Fibroblast of gingiva (primary cell): Measurements from ENCODE around the gene CAPN2.
A peak's percentile ranks its signal among the peaks of the same experiment; 100 is the strongest.
"Not testable (repeated sequence)": the region's sequence is repeated elsewhere in the genome, so short reads cannot be mapped to it uniquely, and the experiment has no call there.

Experiments
- DNase-seq: peaks from one replicate; pipeline ENCODE4 v3.0.0-alpha.2; 2011; ENCODE audit warnings: low read depth

Gene CAPN2

GRCh38 chr1:223717123-223717522, 4.8 kb downstream of the CAPN2 start:
- DNase-seq = no peak

GRCh38 chr1:223717695-223718363, 5.5 kb downstream of the CAPN2 start:
- DNase-seq = no peak

DNA sequence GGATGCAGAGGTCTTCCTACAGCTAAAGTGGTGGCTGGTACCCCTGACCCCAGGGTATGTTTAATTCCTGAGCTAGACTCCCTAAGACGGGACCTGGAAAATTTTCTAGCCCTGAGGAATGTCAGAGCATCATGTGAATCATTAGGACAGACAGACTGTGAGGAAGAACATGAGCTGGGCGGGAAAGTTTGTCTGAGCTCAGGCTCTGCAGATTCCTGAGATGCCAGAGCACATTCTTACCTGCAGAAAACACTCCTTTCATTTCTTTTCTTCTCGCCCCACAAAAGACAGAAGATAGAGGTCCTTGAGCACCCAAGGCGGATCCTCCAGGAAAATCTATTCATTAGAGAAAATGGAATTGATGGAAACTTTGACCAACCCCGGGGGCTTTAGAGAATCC, 6.5 kb downstream of the CAPN2 start:
- DNase-seq = no peak

DNA sequence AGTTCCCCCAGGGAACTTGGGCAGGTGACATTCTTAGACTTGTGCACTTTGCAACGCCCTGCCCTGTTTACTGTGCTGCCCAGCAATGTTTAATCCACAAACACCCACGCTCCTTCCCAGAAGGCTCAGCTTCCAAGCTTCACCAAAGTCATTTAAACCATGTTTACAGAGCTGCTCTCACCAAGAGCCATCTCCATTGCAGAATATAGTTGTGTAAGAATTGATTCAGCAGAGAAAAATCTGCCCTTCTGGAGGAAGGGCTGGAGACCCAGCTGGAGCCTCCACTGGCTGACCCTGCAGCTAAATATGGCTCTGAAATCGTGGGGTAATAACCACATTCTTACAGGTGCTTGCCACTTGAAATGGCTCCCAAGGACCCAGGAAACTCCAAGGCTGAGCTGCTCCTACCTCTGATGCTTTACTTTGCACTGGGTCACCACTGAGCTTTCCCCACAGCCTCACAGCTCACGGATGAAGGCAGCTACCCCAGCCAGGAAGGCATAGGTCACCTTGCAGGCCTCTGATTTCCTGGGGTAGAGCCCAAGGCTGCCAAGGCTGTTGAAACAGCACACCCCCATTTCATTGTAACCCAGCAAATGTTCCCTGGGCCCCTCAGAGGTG, 8.7 kb downstream of the CAPN2 start:
- peak; percentile 90 for DNase-seq

- DNase-seq = peak; percentile 73
Measured at GRCh38 chr1:223721658-223722607, 9.6 kb downstream of the CAPN2 start.

GRCh38 chr1:223723351-223723904, 11.1 kb downstream of the CAPN2 start:
- DNase-seq = no peak

- peak; percentile 52 for DNase-seq
Measured at GRCh38 chr1:223724376-223724775, 12.0 kb downstream of the CAPN2 start.

DNA sequence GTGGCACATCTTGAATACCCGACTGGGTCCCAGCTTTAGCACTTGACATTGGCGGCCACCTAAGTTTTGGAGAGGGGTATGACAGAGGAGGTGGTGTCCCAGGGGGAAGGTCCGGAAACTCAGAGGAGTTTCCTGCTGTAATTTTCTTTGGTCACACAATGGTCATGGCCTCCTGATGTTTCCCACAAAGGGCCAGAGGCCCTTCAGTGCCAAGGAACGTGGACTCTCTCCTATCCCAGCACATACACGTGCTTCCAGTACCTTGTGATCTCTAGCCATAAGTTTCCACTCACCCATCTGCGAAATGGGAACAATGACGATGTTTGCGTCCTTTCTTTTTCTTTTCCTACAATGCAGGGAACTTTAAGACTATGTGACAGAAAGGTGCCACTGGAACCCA, 13.2 kb downstream of the CAPN2 start:
- DNase-seq = no peak

DNA sequence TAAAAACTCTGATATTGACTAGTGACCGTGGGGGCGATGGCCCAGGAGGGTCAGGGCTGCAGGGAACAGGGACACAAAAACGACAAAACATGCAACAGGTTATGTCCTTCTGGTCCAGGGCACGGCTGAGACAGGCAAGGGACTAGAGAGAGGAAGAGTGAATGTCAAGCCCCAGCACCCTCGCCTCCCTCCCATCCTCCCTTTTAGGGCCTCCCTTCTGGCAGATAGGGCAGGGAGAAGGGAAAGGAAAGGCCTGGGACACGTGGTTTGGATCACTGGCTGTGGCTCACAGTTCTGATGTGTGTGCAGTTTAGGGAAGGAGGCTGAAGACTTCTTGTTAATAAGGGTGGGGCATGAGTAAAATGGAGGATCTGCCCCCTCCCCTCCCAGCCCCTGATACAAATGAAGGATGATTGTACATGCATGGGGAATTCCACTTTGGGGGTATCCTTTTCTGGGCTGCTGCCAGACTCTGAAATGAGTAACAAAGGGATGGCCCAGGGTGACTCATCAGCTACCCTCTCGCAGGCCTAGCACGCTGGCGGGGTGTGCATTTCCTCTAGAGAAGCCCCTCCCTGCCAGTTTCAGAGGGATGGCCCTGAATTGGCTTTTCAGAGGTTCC, 14.2 kb downstream of the CAPN2 start:
- peak; percentile 81 for DNase-seq

DNA sequence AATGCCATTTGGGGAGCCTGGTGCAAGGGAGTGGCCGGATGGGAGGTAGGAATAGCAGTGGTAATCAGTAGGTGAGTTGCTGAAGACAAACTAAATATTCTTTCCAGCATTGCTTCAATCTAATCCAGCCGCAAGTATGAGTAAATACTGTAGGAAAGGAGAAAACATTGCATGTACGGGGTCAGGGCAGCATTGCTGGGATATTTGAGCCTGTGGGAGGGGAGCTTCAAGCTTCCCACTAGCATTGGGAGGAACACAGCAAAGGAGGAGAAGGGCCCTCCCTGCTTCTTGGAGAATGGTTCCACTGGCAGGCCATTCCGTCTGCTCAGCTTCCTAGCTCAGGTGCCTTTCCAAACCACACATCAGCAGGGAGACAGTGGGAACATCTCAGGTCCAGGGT, 15.2 kb downstream of the CAPN2 start:
- DNase-seq = peak; percentile 48

DNA sequence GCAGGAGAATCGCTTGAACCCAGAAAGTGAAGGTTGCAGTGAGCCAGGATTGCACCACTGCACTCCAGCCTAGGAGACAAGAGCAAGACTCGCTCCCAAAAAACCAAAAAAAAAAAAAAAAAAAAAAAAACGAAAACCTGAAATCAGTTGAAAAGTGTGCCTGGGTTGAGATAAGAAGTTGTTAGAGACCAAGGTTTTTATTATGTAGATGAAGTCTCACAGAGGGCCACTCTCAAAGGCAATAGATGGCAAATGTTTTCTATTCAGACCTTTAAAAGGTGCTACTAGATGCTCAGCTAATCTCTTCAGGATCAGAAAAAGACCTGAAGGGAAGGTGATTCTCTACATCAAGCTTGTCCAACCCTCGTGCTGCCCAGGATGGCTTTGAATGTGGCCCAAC, 17.6 kb downstream of the CAPN2 start:
- no peak for DNase-seq

DNA sequence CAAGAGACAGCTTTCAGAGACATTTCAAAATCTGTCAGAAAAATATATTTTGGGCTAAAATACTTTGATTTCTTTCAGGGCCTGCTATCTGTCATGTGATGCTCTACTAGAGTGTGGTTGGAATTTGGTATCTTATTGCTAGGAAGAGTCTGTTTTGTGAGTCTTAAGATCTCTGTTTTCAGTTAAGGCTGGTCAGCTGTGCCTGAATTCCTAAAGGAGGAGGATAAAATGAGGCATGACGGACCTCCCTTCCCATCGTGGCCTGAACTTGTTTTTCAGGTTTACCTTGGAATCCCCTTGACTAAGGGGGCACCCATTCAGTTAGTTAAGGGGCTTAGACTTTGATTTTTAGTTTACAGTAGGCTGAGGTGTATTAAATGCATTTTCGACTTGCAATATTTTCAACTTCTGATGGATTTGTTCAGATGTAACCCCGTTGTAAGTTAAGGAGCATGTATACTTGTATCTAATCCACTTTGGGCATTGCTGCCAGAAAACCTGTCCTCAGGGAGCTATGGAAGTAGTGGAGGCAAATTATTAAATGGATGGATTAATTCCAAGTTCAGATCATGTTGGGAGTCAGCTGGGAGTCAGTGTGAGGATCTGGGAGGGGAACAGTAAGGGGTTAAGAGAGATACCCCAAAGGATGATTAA, 18.3 kb downstream of the CAPN2 start:
- DNase-seq = peak; percentile 58

DNA sequence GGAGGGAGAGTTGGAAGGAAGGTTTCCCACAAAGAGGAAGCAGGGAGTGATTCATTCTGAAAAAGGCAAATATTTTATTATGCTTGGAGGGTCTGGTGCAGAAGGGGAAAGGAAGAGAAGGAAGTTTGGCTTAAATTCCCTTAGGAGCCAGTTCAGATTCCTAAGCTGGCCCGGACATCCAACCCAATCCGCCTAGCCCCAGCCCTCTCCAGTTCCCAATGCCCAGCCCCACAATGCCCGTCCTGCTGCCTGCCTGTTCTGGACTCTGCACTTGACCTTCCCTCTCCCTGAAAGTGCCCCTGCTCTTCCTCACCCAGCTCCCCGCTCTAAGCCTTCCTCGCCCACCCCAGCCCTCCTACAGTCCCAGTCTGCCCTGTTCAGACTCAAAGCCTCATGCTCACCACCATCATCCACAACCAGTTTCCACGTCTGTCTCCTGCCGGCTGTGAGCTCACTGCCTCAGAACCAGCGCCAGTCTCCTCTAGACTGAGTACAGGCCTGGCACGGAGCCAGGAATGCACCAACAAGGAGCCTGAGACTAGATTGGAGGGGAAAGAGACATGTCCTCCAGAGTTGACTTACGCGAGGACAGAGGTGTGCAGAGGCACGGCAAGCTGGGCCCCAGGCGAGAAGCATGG, 18.9 kb downstream of the CAPN2 start:
- DNase-seq = peak; percentile 60

DNA sequence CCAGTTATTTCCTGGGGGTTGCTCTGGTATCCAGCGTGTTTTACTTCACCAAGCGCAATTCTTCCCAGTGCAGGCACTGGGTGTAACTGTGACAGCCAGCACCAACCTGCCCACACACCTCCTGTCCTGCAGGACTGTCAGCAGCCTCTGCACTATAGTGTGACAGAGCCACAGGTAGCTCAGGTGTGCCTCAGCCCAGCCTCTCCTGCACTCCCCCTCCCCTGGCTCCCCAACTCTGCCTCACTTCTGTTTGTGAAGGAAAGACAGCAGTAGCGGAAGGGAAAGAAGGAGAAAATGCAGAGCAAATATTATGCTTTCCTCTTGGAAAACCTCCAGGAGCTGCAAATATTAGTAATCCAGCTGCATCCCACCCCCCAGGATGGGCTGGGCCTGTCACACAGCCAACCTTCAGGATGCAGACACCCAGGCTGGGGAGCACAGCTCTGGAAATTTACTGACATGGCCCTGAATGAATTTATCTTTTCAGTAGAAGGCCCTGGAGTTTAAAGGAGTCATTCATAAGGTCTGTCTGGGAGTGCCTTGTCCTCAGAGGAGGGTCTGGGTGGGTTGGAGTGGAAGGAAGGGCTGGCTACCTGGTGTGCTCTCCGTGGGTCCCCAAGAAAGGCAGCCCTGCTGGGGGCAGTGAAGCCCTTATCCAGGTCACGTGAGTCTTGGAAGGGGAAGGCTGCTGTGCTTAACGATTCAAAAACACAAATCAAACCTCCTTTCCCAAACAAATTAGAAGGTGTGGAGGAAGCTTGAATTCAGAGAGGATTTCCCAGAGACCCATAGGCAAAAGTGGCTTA, 20.9 kb downstream of the CAPN2 start:
- no peak for DNase-seq

- no peak for DNase-seq
Measured at GRCh38 chr1:223733898-223734852, 21.8 kb downstream of the CAPN2 start.

- not testable (repeated sequence) for DNase-seq
Measured at GRCh38 chr1:223736638-223737037, 24.3 kb downstream of the CAPN2 start.

GRCh38 chr1:223737342-223737741, 25.0 kb downstream of the CAPN2 start:
- DNase-seq = no peak

DNA sequence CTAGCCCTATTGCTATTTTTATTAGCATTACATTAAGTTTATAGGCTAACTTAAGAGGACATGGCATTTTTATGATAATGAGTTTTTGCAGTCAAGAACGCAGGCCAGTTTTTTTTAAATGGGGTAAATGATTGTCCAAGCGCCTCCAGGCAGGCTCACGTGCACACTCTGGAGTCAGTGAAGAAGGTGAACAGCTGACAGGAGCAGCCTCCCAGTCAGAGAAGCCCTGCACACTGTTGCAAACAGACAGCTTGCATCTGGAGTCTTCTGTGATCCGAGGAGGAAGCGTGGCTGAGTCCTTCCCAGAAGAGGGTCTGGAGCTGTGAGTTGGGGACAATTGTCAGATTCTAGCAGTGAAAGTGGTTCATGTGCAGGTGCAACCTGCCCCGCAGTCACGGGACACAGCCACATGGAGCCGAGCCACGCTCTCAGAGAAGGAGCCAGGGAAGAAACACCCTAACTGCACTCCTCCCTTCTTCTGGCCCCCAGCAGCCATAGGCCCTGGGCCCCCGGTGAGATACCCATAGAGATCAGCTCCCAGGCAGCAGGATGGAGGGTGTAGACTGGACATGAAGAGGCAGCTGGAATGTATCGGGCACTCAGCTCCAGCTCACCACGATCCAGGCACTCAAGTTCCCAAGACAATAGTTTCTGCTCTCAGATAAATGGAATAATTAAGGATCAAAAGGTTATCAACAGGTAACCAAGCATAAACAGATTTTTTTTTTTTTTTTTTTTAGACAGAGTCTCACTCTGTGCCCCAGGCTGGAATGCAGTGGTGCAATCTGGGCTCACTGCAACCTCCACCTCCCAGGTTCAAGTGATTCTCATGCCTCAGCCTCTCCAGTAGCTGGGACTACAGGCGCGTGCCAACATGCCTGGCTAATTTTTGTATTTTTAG, 26.4 kb downstream of the CAPN2 start:
- no peak for DNase-seq
